HG03575 (cell line): ENCODE measurements around the gene THUMPD3.

Experiments used
- ATAC-seq: cut with Tn5 transposase; IDR thresholded peaks from one replicate; pipeline ENCODE4 v1.9.1; 2021; ENCODE audit not compliant: unreplicated experiment, insufficient number of reproducible peaks, low FRiP score; ENCODE audit errors: extremely low read depth

Gene THUMPD3

GRCh38 chr3:9362731-9363530, at the start of gene THUMPD3:
Gene THUMPD3 (plus strand): TSS chr3:9363054. CDS start chr3:9365069, 2,015 bp downstream.
- ATAC-seq = peak; percentile 63

GRCh38 chr3:9314796-9315195, 48.1 kb upstream of the THUMPD3 start:
- no peak for ATAC-seq

- ATAC-seq = no peak
Observed at GRCh38 chr3:9316881-9317361, 45.9 kb upstream of the THUMPD3 start.

- ATAC-seq = no peak
Observed at GRCh38 chr3:9322780-9323179, 40.1 kb upstream of the THUMPD3 start.

- no peak for ATAC-seq
Observed at GRCh38 chr3:9324944-9325343, 37.9 kb upstream of the THUMPD3 start.

- ATAC-seq = no peak
Observed at GRCh38 chr3:9327578-9327977, 35.3 kb upstream of the THUMPD3 start.

GRCh38 chr3:9330166-9330703, 32.6 kb upstream of the THUMPD3 start:
- ATAC-seq = no peak

- ATAC-seq = no peak
Observed at GRCh38 chr3:9331171-9331570, 31.7 kb upstream of the THUMPD3 start.

GRCh38 chr3:9332250-9333030, 30.4 kb upstream of the THUMPD3 start:
- no peak for ATAC-seq

GRCh38 chr3:9339761-9340471, 22.9 kb upstream of the THUMPD3 start:
- no peak for ATAC-seq

- ATAC-seq = no peak
Observed at GRCh38 chr3:9340472-9340902, 22.4 kb upstream of the THUMPD3 start.

- ATAC-seq = no peak
Observed at GRCh38 chr3:9342696-9343095, 20.2 kb upstream of the THUMPD3 start.

GRCh38 chr3:9343115-9343514, 19.7 kb upstream of the THUMPD3 start:
- ATAC-seq = no peak

GRCh38 chr3:9345041-9345440, 17.8 kb upstream of the THUMPD3 start:
- ATAC-seq = no peak

GRCh38 chr3:9346141-9346540, 16.7 kb upstream of the THUMPD3 start:
- no peak for ATAC-seq

- ATAC-seq = no peak
Observed at GRCh38 chr3:9347081-9347480, 15.8 kb upstream of the THUMPD3 start.

- ATAC-seq = no peak
Observed at GRCh38 chr3:9347887-9348286, 15.0 kb upstream of the THUMPD3 start.

- no peak for ATAC-seq
Observed at GRCh38 chr3:9349321-9350117, 13.3 kb upstream of the THUMPD3 start.
